H1 (cell line): ENCODE measurements around the gene MCHR2. TPM values are rescaled to one million over a fixed set of nuclear protein-coding genes. Genes with fewer than 3 reads are reported as not detected.

Source experiments
- BACH1 ChIP-seq: IDR thresholded peaks from 2 replicates; pipeline ENCODE4 v1.6.1; 2012; ENCODE audit warnings: low read length, improper control_type of control experiment
- CEBPB ChIP-seq: IDR thresholded peaks from 2 replicates; pipeline ENCODE4 v1.6.1; 2012; ENCODE audit warnings: low read depth, low read length
- CHD7 ChIP-seq: fragments of 300-600 bp; sonication (generic); IDR thresholded peaks from 2 replicates; pipeline ENCODE4 v1.7.1; 2012; ENCODE audit warnings: low read length, moderate library complexity, mild to moderate bottlenecking, inconsistent platforms; ENCODE audit not compliant: insufficient replicate concordance
- EP300 ChIP-seq, 2 experiments: IDR thresholded peaks; 1 replicate in 1 of 2; 2 replicates in 1 of 2; pipeline ENCODE4 v1.6.1; 2011 to 2012; ENCODE audit warnings: low read depth in 2 of 2, low read length in 2 of 2, mild to moderate bottlenecking in 2 of 2, borderline replicate concordance in 1 of 2, inconsistent platforms in 1 of 2, moderate library complexity in 1 of 2
- EZH2 ChIP-seq: fragments of 200-600 bp; sonication (generic); IDR thresholded peaks from 2 replicates; pipeline ENCODE4 v1.7.1; 2012; ENCODE audit warnings: low read depth, mild to moderate bottlenecking, moderate library complexity, low read length, inconsistent platforms; ENCODE audit not compliant: severe bottlenecking
- GTF2F1 ChIP-seq: IDR thresholded peaks from 2 replicates; pipeline ENCODE4 v1.6.1; 2012; ENCODE audit warnings: low read depth, low read length, improper control_type of control experiment, borderline replicate concordance
- KDM1A ChIP-seq: fragments of 200-600, 300-600 bp; sonication (generic); IDR thresholded peaks from 2 replicates; pipeline ENCODE4 v1.7.1; 2016; ENCODE audit warnings: mild to moderate bottlenecking, low read length, borderline replicate concordance
- NRF1 ChIP-seq: IDR thresholded peaks from 2 replicates; pipeline ENCODE4 v1.6.1; 2011; ENCODE audit warnings: mild to moderate bottlenecking, low read depth, low read length, improper control_type of control experiment
- POU5F1 ChIP-seq: IDR thresholded peaks from 2 replicates; pipeline ENCODE4 v1.6.1; 2011; ENCODE audit warnings: low read depth, mild to moderate bottlenecking, low read length, moderate library complexity
- RFX5 ChIP-seq: IDR thresholded peaks from 2 replicates; pipeline ENCODE4 v1.6.1; 2011; ENCODE audit warnings: low read depth, low read length, improper control_type of control experiment, borderline replicate concordance
- polyA plus RNA-seq, 7 experiments: library from polyadenylated mRNA; depleted of rRNA in 3 of 7; stranded (reverse) in 5 of 7; unstranded in 2 of 7; fragments of >200 nt in 5 of 7; fragments of 200-250 nt in 2 of 7; gene quantifications; 1 replicate in 5 of 7; 2 replicates in 1 of 7; 4 replicates in 1 of 7; pipeline versions ENCODE4 v1.2.1 to v1.2.3, GENCODE V29; 2011 to 2013; ENCODE audit warnings: missing spikeins in 2 of 7, mixed read lengths in 2 of 7
- total RNA-seq: library from RNA; stranded (reverse); fragmentation: NEBNext Ultra II Directional; extraction: Animal tissue kit (Norgen Biotek cat#: 25700); gene quantifications from 2 replicates; pipeline ENCODE4 v1.2.1, GENCODE V29; 2021
- TF ChIP-seq, protein P1 (sequence below): IDR thresholded peaks from 2 replicates; pipeline ENCODE4 v1.6.1; 2011; ENCODE audit warnings: low read length, improper control_type of control experiment

MCHR2 gene
- total and polyA plus RNA-seq, 2 of the 8 experiments (the other 6 are each of a cell fraction or from before 2014, with no cell fraction given), result not detected

DNA sequence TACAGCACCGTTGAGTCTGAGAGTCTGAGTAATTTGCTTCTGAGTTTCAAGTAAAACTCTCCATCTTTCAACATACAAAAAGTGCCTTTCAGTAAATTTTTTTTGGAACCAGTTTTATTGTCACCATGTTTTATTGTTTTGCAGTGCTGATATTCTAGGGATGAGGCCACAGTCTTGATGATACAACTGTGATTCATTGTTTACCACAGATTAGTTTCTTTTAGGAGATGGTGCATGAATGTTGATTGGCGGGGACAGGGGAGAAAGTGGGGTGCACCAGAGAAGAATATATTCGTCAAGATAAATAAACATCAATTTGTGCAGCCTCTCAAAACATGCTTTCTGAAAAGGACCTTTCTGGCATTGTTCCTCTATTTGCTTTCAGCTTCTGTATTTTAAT is 109.0 kb downstream of the MCHR2 start (continued):
- TF ChIP-seq CHD7, result no peak
- TF ChIP-seq BACH1, result no peak
- TF ChIP-seq EZH2, result no peak
- TF ChIP-seq, protein P1, sequence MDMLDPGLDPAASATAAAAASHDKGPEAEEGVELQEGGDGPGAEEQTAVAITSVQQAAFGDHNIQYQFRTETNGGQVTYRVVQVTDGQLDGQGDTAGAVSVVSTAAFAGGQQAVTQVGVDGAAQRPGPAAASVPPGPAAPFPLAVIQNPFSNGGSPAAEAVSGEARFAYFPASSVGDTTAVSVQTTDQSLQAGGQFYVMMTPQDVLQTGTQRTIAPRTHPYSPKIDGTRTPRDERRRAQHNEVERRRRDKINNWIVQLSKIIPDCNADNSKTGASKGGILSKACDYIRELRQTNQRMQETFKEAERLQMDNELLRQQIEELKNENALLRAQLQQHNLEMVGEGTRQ, result no peak
- TF ChIP-seq KDM1A, result no peak
- TF ChIP-seq RFX5, result no peak
- no peak for TF ChIP-seq CEBPB
- TF ChIP-seq POU5F1, result no peak
- no peak for TF ChIP-seq EP300 (IDR thresholded peaks at IDR 0.05; ENCODE audit: borderline replicate concordance in 1 of 2, low read depth in 2 of 2, low read length in 2 of 2)
- TF ChIP-seq NRF1, result no peak
- TF ChIP-seq GTF2F1, result no peak
